Neural progenitor cell (in vitro differentiated cells): ENCODE data around the gene PAEP.

ENCODE experiments used
- EZH2 ChIP-seq: fragments of 200-600 bp; sonication (generic); IDR thresholded peaks from 2 replicates; pipeline ENCODE4 v1.6.1; 2017; ENCODE audit warnings: antibody characterized with exemption, mild to moderate bottlenecking, moderate library complexity
- TF ChIP-seq, protein P1 (sequence below): fragments of 200-600 bp; sonication (generic); IDR thresholded peaks from 2 replicates; pipeline ENCODE4 v1.5.1; 2017; ENCODE audit warnings: antibody characterized with exemption, mild to moderate bottlenecking

- TF ChIP-seq, protein P1, sequence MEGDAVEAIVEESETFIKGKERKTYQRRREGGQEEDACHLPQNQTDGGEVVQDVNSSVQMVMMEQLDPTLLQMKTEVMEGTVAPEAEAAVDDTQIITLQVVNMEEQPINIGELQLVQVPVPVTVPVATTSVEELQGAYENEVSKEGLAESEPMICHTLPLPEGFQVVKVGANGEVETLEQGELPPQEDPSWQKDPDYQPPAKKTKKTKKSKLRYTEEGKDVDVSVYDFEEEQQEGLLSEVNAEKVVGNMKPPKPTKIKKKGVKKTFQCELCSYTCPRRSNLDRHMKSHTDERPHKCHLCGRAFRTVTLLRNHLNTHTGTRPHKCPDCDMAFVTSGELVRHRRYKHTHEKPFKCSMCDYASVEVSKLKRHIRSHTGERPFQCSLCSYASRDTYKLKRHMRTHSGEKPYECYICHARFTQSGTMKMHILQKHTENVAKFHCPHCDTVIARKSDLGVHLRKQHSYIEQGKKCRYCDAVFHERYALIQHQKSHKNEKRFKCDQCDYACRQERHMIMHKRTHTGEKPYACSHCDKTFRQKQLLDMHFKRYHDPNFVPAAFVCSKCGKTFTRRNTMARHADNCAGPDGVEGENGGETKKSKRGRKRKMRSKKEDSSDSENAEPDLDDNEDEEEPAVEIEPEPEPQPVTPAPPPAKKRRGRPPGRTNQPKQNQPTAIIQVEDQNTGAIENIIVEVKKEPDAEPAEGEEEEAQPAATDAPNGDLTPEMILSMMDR = peak; percentile 72
- TF ChIP-seq EZH2 = no peak
These were observed 41.4 kb downstream of the PAEP start for GRCh38 chr9:135602789-135603481.
